SU-DHL-6 (cell line): ENCODE results near the gene THUMPD2.

Source experiments
- H2AFZ ChIP-seq: fragments of 200-600 bp; sonication (generic); 2 replicates; pipeline ENCODE4 v1.6.1; 2014; ENCODE audit warnings: low read depth, mild to moderate bottlenecking, moderate library complexity, mixed read lengths, antibody characterized with exemption, low read length; ENCODE audit not compliant: severe bottlenecking
- H3F3A ChIP-seq: fragments of 200-600 bp; shearing (Covaris generic); 2 replicates; pipeline ENCODE4 v1.6.0; 2016; ENCODE audit warnings: antibody characterized with exemption, mild to moderate bottlenecking; ENCODE audit not compliant: insufficient read depth
- H3K27ac ChIP-seq: fragments of 200-600 bp; sonication (generic); 2 replicates; pipeline ENCODE4 v1.5.1; 2016; ENCODE audit warnings: low read depth, mild to moderate bottlenecking, low read length, moderate library complexity, mixed read lengths
- H3K27me3 ChIP-seq: fragments of 200-600 bp; sonication (generic), shearing (Covaris generic); 2 replicates; pipeline ENCODE4 v1.6.0; 2014; ENCODE audit warnings: mild to moderate bottlenecking, low read length
- H3K36me3 ChIP-seq: fragments of 200-600 bp; sonication (generic); 2 replicates; pipeline ENCODE4 v1.6.1; 2014; ENCODE audit warnings: mild to moderate bottlenecking, low read length, mixed read lengths
- H3K4me2 ChIP-seq: fragments of 300-600, 200-600 bp; shearing (Covaris generic), sonication (generic); 2 replicates; pipeline ENCODE4 v1.6.0; 2014; ENCODE audit warnings: low read length, low read depth, mild to moderate bottlenecking; ENCODE audit not compliant: poor library complexity, severe bottlenecking
- H3K4me3 ChIP-seq: fragments of 200-600 bp; sonication (generic); 2 replicates; pipeline ENCODE4 v1.5.1; 2014; ENCODE audit warnings: antibody characterized with exemption, low read length, mild to moderate bottlenecking, mixed read lengths; ENCODE audit not compliant: insufficient read depth, poor library complexity, severe bottlenecking
- H3K79me2 ChIP-seq: fragments of 200-600 bp; sonication (generic); 2 replicates; pipeline ENCODE4 v1.6.1; 2014; ENCODE audit warnings: mild to moderate bottlenecking, low read length, moderate library complexity; ENCODE audit not compliant: insufficient read depth
- H3K9ac ChIP-seq: fragments of 200-600 bp; sonication (generic); 2 replicates; pipeline ENCODE4 v1.7.0; 2014; ENCODE audit warnings: mild to moderate bottlenecking, low read length
- H3K9me2 ChIP-seq: fragments of 200-600 bp; sonication (generic); replicated peaks from 2 replicates; pipeline ENCODE4 v1.6.1; 2014; ENCODE audit warnings: low read length; ENCODE audit not compliant: insufficient read depth
- H3K9me3 ChIP-seq: fragments of 200-600 bp; sonication (generic); 2 replicates; pipeline ENCODE4 v1.6.1; 2014; ENCODE audit warnings: low read length, mixed read lengths; ENCODE audit not compliant: insufficient read depth
- H4K20me1 ChIP-seq: fragments of 200-600 bp; sonication (generic); 2 replicates; pipeline ENCODE4 v1.6.1; 2014; ENCODE audit warnings: low read depth, mild to moderate bottlenecking, antibody characterized with exemption, low read length, moderate library complexity, mixed read lengths
- CTCF ChIP-seq: fragments of 200-600 bp; sonication (generic); IDR thresholded peaks from one replicate; pipeline ENCODE4 v1.5.1; 2017; ENCODE audit warnings: antibody characterized with exemption, mild to moderate bottlenecking, low read length, moderate library complexity; ENCODE audit not compliant: insufficient read depth, poor library complexity, severe bottlenecking
- EZH2phosphoT487 ChIP-seq: fragments of 200-600 bp; sonication (generic), shearing (Covaris generic); conservative IDR thresholded peaks from 2 replicates; pipeline ENCODE4 v1.6.1; 2018; ENCODE audit warnings: mild to moderate bottlenecking, antibody characterized with exemption, low read length, moderate library complexity, mixed read lengths

The THUMPD2 gene

GRCh38 chr2:39816428-39816827, 37.4 kb upstream of the THUMPD2 start:
- Histone ChIP-seq H3K4me3 (no peak overlapping the region), H3K9me2 (no peaks in the 10 kb centered on the region), H4K20me1 (no peaks in the 10 kb centered on the region), H3K36me3 (no peaks in the 10 kb centered on the region), H3K27ac (no peak overlapping the region), H2AFZ (no peak overlapping the region), H3K4me2 (no peak overlapping the region), H3K27me3 (no peaks in the 10 kb centered on the region), H3K79me2 (no peaks in the 10 kb centered on the region), H3F3A (no peaks in the 10 kb centered on the region), H3K9ac (no peak overlapping the region), H3K9me3 (no peaks in the 10 kb centered on the region)
- TF ChIP-seq EZH2phosphoT487: no peak
- no peak for TF ChIP-seq CTCF

- no peak overlapping the region for H3K9ac ChIP-seq
- H3K36me3 ChIP-seq: no peaks in the 10 kb centered on the region
- H3K9me2 ChIP-seq: no peaks in the 10 kb centered on the region
- no peak overlapping the region for H3K27ac ChIP-seq
- H3K27me3 ChIP-seq: no peaks in the 10 kb centered on the region
- TF ChIP-seq CTCF (no peak), EZH2phosphoT487 (no peak)
- H3K9me3 ChIP-seq: no peaks in the 10 kb centered on the region
- H2AFZ ChIP-seq: no peak overlapping the region
- H3K4me3 ChIP-seq: no peak overlapping the region
- H3K79me2 ChIP-seq: no peaks in the 10 kb centered on the region
- no peaks in the 10 kb centered on the region for H4K20me1 ChIP-seq
- H3K4me2 ChIP-seq: no peak overlapping the region
- no peaks in the 10 kb centered on the region for H3F3A ChIP-seq
These were observed 27.0 kb upstream of the THUMPD2 start for GRCh38 chr2:39805936-39806608.

- no peaks in the 10 kb centered on the region for H3F3A ChIP-seq
- H3K4me2 ChIP-seq: no peak overlapping the region
- no peak overlapping the region for H3K27ac ChIP-seq
- no peaks in the 10 kb centered on the region for H3K79me2 ChIP-seq
- no peak overlapping the region for H3K9ac ChIP-seq
- H3K36me3 ChIP-seq: no peaks in the 10 kb centered on the region
- no peaks in the 10 kb centered on the region for H3K27me3 ChIP-seq
- H3K9me3 ChIP-seq: no peaks in the 10 kb centered on the region
- H3K9me2 ChIP-seq: no peaks in the 10 kb centered on the region
- H4K20me1 ChIP-seq: no peaks in the 10 kb centered on the region
- H2AFZ ChIP-seq: no peak overlapping the region
- H3K4me3 ChIP-seq: no peak overlapping the region
- TF ChIP-seq CTCF (no peak), EZH2phosphoT487 (no peak)
These were observed 24.8 kb upstream of the THUMPD2 start for GRCh38 chr2:39803839-39804238.
